ENCODE data around the gene TTC21A.

DNA sequence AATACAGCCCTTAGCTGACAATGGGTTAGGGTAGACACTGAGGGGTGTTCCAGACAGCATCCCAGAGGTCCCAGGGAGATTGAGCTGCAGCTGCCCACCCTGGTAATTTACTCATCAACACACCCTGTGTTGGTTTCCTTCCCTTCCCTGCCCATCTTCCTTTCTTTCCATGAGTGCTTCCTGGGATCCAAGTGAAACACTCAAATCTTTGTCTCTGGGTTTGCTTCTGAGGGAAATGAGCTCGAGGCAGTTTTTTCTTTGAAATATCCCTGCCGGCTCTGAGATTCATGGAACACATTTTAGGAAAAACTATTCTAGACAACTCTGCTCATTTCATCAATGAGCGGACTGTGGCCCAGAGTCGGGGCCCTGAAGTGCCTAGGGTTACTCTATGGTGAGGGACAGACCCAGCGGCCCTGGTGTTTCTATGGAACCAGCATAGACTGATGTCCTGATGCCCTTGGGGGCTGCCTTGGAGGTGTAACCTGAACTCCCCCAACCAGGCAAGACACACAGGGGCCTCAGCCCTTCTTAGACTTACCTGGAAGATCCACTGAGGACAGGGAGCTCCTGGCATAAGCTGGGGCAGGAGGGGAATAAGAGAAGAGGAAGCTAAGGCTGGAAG lies 60.8 kb downstream of the TTC21A start:
- TF ChIP-seq, protein P1, sequence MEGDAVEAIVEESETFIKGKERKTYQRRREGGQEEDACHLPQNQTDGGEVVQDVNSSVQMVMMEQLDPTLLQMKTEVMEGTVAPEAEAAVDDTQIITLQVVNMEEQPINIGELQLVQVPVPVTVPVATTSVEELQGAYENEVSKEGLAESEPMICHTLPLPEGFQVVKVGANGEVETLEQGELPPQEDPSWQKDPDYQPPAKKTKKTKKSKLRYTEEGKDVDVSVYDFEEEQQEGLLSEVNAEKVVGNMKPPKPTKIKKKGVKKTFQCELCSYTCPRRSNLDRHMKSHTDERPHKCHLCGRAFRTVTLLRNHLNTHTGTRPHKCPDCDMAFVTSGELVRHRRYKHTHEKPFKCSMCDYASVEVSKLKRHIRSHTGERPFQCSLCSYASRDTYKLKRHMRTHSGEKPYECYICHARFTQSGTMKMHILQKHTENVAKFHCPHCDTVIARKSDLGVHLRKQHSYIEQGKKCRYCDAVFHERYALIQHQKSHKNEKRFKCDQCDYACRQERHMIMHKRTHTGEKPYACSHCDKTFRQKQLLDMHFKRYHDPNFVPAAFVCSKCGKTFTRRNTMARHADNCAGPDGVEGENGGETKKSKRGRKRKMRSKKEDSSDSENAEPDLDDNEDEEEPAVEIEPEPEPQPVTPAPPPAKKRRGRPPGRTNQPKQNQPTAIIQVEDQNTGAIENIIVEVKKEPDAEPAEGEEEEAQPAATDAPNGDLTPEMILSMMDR (conservative IDR thresholded peaks at IDR 0.05 in 1 of 2, IDR thresholded peaks at IDR 0.05 in 1 of 2; ENCODE audit: low read depth in 1 of 2, low read length in 2 of 2): no peak
- TF ChIP-seq EZH2 (IDR thresholded peaks at IDR 0.05; ENCODE audit: low read length, missing control alignments): no peak

Data from fibroblast of lung (primary cell).